Measurements from ENCODE around the gene SYCP2.

SYCP2 gene

GRCh38 chr20:59832406-59833363, 100.8 kb downstream of the SYCP2 start:
- no peak for DNase-seq

DNA sequence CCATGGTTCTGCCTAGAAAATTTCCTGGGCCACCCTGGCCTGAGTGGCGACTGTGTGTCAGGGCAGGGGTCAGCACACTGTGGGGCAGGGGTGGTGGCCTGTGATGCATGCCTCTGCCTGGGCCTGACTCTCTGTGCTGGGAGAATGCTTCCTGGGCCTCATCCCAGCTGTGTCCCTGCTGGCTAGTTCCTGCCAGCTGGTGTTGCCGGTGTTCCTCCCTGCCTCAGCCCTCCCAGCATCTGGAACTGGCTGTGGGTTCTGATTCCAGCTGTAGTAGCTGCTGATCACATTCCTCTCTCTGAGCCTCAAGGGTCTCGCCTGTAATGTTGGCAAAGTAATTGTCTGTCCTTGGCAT, 101.5 kb downstream of the SYCP2 start:
- no peak for DNase-seq

DNA sequence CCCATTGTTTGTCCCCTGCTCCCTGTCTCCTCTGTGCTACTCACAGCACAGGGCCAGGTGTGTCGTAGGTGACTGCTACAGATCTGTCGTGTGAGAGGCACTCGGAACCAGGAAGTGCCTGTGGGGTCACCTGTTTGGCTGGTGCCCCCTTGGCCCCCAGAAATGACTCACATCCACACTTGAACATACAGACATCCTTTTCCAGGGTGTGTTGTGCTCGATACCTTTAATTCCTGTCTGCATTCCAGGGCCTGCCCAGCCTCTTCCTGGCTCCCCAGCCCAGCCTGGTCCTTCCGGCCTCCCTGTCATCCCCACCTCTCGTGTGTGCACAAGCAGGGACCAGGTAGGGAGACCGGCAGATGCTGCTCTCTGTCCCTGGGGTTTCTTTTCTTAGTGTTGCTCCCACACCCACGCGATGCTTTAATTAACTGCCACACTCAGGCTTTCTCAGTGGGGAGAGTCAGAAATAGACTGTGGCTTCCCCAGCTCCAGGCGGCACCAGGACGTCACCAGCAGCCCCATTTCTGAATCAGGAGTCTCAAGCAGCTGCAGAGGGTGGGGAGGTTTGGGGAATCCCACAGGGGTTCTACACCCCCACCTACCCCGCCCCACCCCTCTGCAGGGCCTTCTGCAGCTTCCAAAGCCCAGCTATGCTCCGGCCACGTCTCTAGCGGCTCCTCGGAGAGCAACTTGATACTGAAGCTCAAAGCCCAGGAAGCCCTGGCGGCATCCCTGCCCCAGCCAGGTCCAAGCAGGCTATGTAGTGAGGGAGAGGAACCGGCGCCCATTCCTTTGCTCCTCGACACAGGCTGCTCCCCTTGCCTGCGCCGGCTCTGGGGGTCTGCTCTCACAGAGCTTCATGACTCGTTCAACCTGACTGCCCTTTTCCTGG, 102.2 kb downstream of the SYCP2 start:
- DNase-seq = no peak

- DNase-seq = no peak
These were observed 102.8 kb downstream of the SYCP2 start for GRCh38 chr20:59830665-59831023.

DNA sequence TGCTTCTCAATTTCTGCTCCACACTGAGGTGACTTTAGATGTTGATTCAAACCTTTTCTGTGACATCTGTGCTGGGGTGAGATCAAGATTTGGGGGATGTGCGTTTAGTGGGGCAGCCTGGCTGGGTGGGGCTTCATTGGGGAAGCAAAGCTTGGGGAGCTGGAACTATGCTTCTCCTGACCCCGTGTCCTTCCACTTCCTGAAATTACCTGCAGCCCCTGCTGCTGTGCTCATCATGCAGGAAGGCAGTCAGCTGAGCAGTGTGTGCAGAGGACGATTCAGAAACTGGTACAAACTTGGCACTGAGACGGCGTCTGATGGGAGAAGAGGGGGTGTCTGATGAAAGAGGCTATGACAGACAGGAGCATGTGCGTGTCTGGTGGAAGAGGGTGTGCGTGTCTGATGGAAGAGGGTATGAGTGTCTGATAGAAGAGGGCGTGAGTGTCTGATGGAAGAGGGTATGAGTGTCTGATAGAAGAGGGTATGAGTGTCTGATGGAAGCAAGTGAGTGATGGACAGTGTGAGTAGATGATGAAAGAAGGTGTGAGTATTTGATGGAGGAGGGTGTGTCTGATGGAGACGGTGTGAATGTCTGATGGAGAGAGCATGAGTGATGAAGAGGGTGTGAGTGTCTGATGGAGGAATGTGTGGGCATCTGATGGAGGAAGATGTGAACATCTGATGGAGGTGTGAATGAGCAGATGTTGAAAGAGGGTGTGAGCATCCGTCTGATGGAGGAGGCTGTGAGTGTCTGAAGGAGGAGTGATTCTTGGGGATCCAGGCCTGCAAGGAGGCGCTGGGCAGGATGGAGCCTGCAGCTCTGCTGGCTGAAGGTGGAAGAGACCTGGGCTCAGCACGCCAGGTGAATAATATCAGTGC, 103.4 kb downstream of the SYCP2 start:
- no peak for DNase-seq

GRCh38 chr20:59829054-59829785, 104.2 kb downstream of the SYCP2 start:
- DNase-seq = no peak

DNA sequence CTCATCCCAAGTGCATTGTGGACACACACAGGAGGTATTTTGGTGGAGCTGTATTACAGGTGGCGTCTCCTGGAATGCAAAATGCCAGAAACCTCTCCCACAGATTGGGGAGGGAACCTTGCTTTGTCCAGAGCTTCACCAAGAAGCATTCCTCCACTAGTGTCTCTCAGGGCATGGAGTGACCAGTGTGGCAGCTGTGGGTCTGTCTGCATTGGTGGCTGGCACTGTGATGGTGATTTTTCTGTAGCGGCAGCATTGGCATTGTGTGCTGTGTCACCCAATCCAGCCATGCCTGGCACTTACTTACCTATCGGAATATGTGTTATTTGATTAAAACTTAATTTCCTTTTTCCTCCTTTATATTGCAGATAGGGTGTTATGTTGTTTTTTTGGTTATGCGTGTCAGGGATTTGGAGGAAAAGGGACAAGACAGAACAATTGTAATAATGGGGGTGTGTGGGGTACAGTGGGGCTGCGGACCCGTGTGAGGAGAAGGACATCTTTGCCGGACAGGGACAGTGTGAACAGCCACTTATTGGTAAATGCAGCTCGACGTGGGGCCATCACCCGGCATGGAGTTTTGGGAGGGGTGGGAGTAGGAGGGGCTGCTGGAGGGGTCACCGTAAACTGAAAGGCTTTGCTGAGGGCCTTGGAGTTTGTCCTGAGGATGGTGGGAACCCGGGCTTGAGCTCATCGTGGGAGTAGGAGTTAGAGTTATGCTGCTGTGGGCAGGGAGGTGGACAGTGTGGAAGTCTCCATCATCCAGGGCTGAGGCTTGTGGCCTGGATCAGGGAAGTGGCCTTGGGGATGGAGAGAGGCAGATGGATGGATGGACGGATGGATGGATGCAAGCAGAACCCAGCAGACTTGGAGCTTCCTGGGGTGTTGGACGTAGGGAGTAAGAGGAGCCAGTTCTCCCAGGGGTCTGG, 105.0 kb downstream of the SYCP2 start:
- DNase-seq = no peak

- no peak for DNase-seq
These were observed 106.0 kb downstream of the SYCP2 start for GRCh38 chr20:59827138-59828056.

DNA sequence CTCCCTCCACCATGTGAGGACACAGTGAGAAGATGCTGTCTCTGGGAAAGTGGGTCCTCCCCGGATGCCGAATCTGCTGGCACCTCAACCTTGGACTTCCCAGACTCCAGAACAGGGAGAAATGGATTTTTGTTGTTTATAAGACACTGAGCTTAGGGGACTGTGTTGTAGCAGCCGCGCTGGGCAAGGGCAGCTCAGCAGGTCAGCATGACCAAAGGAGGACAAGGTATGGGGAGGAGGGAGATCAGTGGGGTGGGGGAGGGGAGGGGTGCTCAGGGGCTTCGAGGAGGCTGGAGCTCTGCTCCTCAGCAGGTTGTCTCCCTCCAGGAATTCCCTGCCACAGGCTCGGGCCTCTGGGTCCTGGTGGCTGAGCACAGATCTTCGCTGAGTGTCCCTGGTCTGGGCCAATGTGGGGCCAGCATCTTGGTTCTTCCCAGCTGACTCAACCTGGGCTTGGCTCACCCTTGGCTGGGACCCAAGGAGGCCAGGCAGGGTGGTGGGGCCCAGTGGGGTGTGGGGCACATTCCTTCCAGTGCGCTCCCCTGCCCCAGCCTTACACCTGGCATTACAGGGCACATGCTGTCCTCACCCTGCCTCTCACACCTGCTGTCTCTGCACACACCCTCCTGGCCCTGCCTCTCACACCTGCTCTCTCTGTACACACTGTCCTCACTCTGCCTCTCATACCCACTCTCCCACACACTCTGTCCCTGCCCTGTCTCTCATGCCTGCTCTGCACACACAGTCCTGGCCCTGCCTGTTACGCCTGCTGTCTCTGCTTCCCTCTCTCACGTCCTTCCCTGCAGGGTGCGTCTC, 107.3 kb downstream of the SYCP2 start:
- DNase-seq = no peak

GRCh38 chr20:59825563-59825920, 107.9 kb downstream of the SYCP2 start:
- DNase-seq = no peak

DNA sequence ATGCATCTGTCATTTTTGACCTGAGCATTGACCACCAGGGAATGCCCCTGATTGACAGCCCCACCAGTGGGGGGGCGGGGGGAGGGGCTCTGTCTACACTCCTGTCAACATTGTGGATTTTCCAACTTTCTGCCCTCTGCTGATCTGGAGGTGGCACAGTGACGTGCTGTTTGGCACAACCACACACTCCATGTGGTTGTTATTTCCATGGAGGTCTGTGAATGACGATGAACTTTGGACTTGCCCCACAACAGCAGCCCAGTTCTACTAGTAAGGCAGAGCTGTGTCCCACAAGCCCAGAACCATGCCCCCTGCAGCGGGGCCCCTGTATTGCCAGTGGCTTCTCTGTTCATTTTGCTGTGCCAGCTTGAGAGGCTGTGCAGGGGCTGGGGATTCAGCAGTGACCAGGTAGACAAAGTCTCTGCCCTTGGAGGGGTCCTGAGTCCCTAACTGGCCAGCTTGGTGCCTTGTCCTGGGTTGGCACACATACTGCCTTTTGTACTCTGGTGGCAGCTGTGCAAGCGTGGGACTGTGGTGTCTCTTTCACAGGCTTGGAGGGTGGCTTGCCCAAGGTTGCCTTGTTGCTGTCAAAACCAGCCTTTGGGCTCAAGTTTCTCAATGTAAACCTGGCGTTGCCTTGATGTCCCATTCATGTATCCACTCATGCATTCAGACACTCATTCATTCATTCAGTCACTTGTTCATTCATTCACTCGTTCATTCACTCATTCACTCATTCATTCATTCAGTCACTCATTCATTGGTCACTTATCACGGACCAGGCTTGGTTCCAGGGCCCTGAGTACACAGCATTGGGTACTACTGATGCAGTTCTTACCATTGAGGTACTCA, 108.5 kb downstream of the SYCP2 start:
- no peak for DNase-seq

DNA sequence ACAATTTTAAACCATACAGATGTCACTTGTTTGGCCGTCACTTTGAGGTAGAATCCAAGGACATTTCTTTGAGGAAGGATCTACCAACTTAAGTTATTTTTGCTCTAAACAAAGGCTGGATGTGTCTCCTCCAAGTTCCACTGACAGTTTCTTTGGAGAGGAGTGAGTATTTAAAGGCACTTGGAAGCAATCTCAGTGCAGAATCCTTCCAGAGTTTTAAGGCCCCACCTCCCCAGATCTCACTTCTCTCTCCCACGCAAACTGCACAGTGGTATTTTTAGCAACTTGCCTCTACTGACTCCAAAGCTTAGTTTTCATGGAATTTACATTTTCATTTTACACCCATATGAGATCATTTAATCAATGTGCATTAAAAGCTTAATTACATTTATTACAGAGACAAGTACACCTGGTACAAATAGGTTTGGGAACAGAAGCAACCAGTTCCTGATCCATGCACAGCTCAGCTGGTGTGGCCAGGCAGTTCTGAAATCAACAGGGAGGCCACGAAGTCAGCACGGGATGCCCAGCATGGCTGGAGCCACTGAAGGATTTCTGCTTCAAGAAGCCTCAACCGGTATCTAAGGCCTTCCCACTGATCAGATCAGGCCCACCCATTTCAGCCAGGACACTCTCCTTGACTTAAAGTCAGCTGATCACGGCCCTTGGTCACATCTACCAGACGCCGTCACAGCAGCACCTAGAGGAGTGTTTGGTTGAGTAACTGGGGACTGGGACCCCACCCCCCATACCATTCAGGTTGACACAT, 109.8 kb downstream of the SYCP2 start:
- no peak for DNase-seq

- no peak for DNase-seq
These were observed 110.4 kb downstream of the SYCP2 start for GRCh38 chr20:59823030-59823423.

GRCh38 chr20:59822291-59823029, 111.0 kb downstream of the SYCP2 start:
- DNase-seq = no peak

DNA sequence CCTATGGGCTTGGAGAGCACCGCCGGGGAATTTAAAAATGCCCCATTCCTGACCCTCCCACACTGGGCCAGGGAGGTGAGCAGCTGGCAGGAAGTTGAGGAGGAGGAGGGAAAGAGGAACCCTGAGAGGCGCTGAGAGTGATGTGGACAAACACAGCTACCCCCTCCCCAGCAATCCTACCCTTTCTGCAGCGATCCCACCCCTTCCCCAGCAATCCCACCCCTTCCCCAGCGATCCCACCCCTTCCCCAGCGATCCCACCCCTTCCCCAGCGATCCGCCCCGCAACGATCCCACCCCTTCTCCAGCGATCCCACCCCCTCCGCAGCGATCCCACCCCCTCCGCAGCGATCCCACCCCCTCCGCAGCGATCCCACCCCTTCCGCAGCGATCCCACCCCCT, 111.6 kb downstream of the SYCP2 start:
- no peak for DNase-seq

GRCh38 chr20:59821201-59821600, 112.2 kb downstream of the SYCP2 start:
- no peak for DNase-seq
